ENCODE measurements around the gene PEX14.

Gene PEX14

GRCh38 chr1:10616696-10617095 is 141.9 kb downstream of the PEX14 start:
- no peak for DNase-seq (ENCODE audit: extremely low spot score)
- TF ChIP-seq CTCF (IDR thresholded peaks at IDR 0.05; ENCODE audit: control extremely low read depth, extremely low read depth, low read depth, missing control alignments) = no peak
- ChIA-PET POLR2A (no interaction called here), CTCF (no interaction called here)

GRCh38 chr1:10617318-10617717 is 142.6 kb downstream of the PEX14 start:
- POLR2A ChIA-PET = no interaction called here
- TF ChIP-seq CTCF (IDR thresholded peaks at IDR 0.05; ENCODE audit: control extremely low read depth, extremely low read depth, low read depth, missing control alignments) = no peak
- CTCF ChIA-PET = no interaction called here

DNA sequence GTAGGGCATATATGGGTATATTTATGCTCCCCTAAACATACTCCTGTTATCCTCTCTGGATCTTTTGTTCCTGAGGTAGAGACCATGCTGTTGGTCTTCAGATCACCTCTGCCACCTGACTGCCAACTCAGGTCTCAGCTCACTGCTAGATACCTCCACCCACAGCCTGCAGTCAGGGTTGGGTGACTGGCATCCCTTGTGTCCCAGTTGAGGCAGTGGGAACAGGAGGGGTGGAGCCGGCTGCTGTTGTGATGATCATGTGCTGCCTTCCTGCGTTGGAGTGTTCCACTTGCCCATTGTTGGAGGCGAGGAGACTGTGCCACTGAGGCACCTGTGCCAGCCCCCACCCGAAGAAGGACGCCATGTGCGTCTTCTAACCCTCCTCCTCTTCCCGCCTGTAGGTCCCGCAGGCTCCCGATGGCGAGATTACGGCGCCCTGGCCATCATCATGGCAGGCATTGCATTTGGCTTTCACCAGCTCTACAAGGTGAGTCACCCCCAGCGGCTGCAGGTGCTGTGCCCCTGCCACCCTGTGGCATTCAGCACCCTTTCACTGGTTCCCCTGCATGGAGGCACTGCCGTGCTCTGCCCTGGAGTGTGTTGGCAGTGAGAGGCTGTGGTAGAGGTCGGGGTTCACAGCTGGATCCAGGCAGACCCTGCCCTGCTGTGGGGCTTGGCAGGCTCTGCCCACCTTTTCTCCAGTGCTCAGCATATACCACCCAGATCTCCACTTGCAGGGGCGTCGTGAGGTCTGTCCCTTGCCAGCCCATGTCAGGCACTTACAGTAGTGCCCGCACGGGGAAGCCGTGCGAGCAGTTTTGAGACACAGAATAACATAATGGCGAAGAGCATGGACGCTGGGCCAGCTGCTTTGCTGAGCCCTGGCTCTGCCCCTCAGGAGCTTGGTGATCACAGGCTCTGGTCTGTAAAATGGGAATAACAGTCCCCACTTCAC is 143.5 kb downstream of the PEX14 start:
- DNase-seq (ENCODE audit: extremely low spot score) = no peak
- ChIA-PET POLR2A (no interaction called here), CTCF (no interaction called here)
- TF ChIP-seq CTCF (IDR thresholded peaks at IDR 0.05; ENCODE audit: control extremely low read depth, extremely low read depth, low read depth, missing control alignments) = no peak

More at GRCh38 chr1:10617318-10617717, 142.6 kb downstream of the PEX14 start:
- peak; percentile 16 for DNase-seq (ENCODE audit: extremely low spot score)

DNA sequence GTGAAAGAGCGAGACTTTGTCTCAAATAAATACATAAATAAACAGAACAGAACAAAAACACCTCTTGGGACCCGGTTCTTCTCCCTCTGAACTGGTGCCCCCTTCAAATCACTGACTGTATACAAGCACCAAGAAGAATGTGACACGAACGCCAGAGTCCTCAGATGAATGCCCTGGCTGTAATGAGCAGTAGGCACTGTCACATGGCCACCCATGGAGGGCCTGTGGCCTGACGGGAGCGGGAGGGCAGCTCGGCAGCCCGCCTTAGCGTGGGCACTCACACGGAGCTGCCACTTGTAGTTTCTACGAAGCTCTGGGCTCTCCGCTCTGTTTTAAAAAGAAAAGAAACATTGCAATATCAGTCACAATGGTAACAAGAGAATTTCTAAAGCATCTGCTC is 146.0 kb downstream of the PEX14 start:
- ChIA-PET POLR2A (no interaction called here), CTCF (no interaction called here)
- no peak for TF ChIP-seq CTCF (IDR thresholded peaks at IDR 0.05; ENCODE audit: control extremely low read depth, extremely low read depth, low read depth, missing control alignments)
- no peak for DNase-seq (ENCODE audit: extremely low spot score)

- CTCF ChIA-PET = interaction anchor here (1.0 kb wide), 1 partner anchor 109 kb away, joined by 3 read pairs; no protein-coding TSS in a partner anchor
- no peak for DNase-seq (ENCODE audit: extremely low spot score)
- POLR2A ChIA-PET = no interaction called here
- no peak for TF ChIP-seq CTCF (IDR thresholded peaks at IDR 0.05; ENCODE audit: control extremely low read depth, extremely low read depth, low read depth, missing control alignments)
Measured at GRCh38 chr1:10621906-10622305, 147.2 kb downstream of the PEX14 start.

- TF ChIP-seq CTCF (IDR thresholded peaks at IDR 0.05; ENCODE audit: control extremely low read depth, extremely low read depth, low read depth, missing control alignments) = no peak
- ChIA-PET CTCF (no interaction called here), POLR2A (no interaction called here)
- DNase-seq (ENCODE audit: extremely low spot score) = no peak
Measured at GRCh38 chr1:10622910-10623685, 148.3 kb downstream of the PEX14 start.

Measured in GM10248 (cell line).